Left ventricle myocardium superior (tissue), 1 donor: ENCODE data around the gene P2RY4. TPM values are rescaled to one million over a fixed set of nuclear protein-coding genes. Genes with fewer than 3 reads are reported as not detected.
"Not testable (repeated sequence)": the region's sequence is repeated elsewhere in the genome, so short reads cannot be mapped to it uniquely, and the experiment has no call there.

Source experiments
- ATAC-seq: fragments of 200-7000 bp; cut with Tn5 transposase; one replicate; pipeline ENCODE4 v1.9.1; 2020; ENCODE audit warnings: mild to moderate bottlenecking, moderate library complexity
- DNase-seq: peaks from one replicate; pipeline ENCODE4 v3.0.0-alpha.2; 2020
- intact Hi-C: fragments of 100-400 bp; cut with micrococcal nuclease; formaldehyde crosslinking; loops from one replicate; pipeline ENCODE4 v1.11.0; 2022
- long read RNA-seq: library from polyadenylated mRNA; unstranded; transcript quantifications from one replicate; pipeline ENCODE4 v2.0.0, GENCODE V29; 2021
- total RNA-seq: library from RNA; stranded (reverse); fragmentation: NEBNext Ultra II Directional; extraction: Animal tissue kit (Norgen Biotek cat#: 25700); gene quantifications from one replicate; pipeline ENCODE4 v1.2.1, GENCODE V29; 2021
- donor health status: DM: no; HTN: yes; CAD: no; lungs with severe emphysema.

Gene P2RY4
- not detected for total RNA-seq
- long read RNA-seq = 0 reads

DNA sequence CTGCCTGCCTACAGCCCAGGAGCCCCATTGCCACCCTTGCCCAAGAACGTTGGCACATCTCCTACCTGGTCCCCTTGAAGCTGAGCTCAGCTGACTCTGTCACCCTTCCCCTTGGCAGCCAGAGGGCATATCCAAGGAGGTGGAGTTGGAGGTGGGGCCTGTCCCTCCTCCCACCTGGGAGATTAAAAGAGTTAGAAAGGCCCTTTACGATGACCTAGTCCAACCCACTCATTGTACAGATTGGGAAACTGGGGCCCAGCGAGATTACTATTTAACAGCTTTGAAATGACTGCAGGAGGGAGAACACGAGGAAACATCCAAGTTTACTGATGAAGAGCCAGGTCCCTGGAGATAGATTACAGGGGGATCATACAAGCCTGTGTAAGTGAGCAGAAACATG, at the start of gene P2RY4:
TSS of gene P2RY4 (minus strand) at position 101 of the 400 bp plus-strand sequence. CDS start 580 bp downstream, outside the sequence.
- DNase-seq (no peak), ATAC-seq (no peak)
- intact Hi-C loops = no loop called here

DNA sequence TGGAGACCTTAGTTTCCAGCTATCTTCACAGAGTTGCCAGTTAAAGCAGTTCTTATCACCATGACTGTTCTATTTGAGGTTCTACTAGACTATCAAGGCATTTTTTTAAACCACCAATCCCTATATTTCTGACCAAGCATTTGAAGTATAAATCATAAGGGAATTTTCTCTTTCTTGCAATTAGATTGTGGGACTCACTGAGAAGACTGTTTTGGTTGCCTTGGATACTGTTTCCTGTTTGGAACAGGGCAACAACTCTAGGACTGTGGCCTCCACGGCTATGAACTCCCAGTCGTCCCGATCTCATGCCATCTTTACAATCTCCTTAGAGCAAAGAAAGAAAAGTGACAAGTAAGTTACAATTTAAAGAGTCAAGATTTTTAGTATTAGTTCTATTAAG, 41.7 kb upstream of the P2RY4 start:
- DNase-seq = no peak
- no peak for ATAC-seq
- intact Hi-C loops = no loop called here

DNA sequence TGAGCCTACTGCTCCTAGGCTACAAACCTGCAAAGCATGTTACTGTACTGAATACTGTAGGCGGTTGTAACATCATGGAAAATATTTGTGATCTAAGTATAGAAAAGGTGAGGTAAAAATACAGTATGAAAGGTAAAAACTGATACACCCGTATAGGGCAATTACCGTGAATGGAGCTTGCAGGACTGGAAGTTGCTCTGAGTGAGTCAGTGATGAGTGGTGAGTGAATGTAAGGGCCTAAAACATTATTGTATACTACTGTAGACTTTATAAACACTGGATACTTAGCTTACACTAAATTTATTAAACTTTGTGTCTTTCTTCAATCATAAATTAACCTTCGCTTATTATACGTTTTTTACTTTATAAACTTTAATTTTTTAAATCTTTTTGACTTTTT, 33.6 kb upstream of the P2RY4 start:
- ATAC-seq (no peak), DNase-seq (no peak)
- intact Hi-C loops = no loop called here

- DNase-seq (no peak), ATAC-seq (no peak)
- intact Hi-C loops = no loop called here
Measured at GRCh38 chrX:70292788-70293187, 32.8 kb upstream of the P2RY4 start.

- intact Hi-C loops = no loop called here
- DNase-seq (peak; percentile 85), ATAC-seq (peak; percentile 100)
Measured at GRCh38 chrX:70289793-70290770, 30.1 kb upstream of the P2RY4 start, which contains the start of the genes KIF4A and PDZD11. TSS of gene KIF4A (plus strand) at chrX:70290104. CDS start at chrX:70290459, 355 bp downstream. TSS of gene PDZD11 (minus strand) at chrX:70289927. CDS start at chrX:70289341, 586 bp downstream.

- intact Hi-C loops = no loop called here
- ATAC-seq (no peak), DNase-seq (no peak)
Measured at GRCh38 chrX:70289168-70289792, 29.3 kb upstream of the P2RY4 start.

GRCh38 chrX:70281951-70282350, 21.9 kb upstream of the P2RY4 start, which contains the start of gene RAB41:
TSS of gene RAB41 (plus strand) at chrX:70282172. CDS start at chrX:70282218, 46 bp downstream.
- no peak for DNase-seq
- intact Hi-C loops = no loop called here
- no peak for ATAC-seq

- DNase-seq (no peak), ATAC-seq (no peak)
- intact Hi-C loops = no loop called here
Measured at GRCh38 chrX:70280573-70280972, 20.6 kb upstream of the P2RY4 start.

DNA sequence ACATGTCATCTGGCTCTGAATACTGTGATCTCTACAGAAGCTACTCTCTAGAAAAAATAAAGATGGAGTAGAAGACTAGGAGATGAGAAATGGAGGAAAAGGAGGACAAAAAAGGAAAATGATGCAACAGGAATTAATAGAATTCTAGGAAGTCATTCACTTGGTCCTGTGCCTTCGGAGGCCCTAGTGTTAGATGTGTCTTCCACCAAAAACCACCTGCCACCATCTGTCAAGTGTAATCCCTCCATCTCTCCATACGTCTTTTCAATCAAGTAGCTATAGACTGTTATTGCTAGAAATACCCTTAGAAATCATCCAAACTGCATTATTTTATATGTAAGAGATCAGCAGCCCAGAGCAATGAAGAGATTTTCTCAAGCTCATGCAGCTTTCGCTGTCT, 19.1 kb upstream of the P2RY4 start:
- ATAC-seq = no peak
- intact Hi-C loops = no loop called here
- DNase-seq = no peak

GRCh38 chrX:70274029-70274428, 14.0 kb upstream of the P2RY4 start:
- intact Hi-C loops, DNase-seq, ATAC-seq: not testable (repeated sequence)

DNA sequence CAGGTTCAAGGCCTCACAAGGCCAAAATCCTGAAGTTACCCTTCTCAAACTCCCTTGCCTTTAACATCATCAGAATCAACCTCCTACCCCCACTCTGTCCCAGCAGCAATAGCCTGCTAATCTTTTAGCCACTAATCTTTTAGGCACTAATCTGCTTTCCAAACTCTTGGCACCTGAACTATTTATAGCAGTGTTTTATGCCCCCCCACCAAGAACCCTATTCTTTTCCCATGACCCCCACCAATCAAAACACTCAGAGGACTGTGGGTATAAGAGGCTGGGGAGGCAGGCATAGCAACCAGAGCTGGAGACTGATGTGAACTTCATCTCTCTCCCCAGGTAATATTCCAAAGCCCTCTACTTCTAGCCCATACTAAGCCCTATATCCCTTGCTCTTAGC, 8.0 kb upstream of the P2RY4 start, which contains the start of gene ARR3:
TSS of gene ARR3 (plus strand) at position 301 of the 400 bp plus-strand sequence. CDS start 1,052 bp downstream, outside the sequence.
- DNase-seq (no peak), ATAC-seq (no peak)
- intact Hi-C loops = no loop called here

DNA sequence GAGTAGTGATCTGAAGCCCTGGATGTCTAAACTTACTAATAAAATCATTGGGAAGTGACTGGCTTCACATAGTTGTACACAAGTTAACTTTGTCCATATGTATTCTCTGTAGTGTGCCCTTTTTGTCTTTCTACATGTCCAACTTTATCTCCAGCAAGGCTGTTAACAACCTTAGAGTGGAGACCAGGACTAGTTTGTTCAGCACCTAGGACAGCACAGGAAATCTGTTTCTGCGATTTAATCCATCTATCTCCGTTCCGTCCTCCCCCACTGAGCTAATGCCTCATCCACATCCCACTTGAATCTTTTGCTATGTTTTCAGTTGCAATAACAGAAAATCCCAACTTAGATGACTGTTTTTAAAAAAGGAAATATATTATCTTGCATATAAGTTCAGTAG, 4.8 kb upstream of the P2RY4 start:
- intact Hi-C loops = no loop called here
- DNase-seq (no peak), ATAC-seq (no peak)

GRCh38 chrX:70262952-70263567, 3.1 kb upstream of the P2RY4 start:
- ATAC-seq = peak; percentile 55

DNA sequence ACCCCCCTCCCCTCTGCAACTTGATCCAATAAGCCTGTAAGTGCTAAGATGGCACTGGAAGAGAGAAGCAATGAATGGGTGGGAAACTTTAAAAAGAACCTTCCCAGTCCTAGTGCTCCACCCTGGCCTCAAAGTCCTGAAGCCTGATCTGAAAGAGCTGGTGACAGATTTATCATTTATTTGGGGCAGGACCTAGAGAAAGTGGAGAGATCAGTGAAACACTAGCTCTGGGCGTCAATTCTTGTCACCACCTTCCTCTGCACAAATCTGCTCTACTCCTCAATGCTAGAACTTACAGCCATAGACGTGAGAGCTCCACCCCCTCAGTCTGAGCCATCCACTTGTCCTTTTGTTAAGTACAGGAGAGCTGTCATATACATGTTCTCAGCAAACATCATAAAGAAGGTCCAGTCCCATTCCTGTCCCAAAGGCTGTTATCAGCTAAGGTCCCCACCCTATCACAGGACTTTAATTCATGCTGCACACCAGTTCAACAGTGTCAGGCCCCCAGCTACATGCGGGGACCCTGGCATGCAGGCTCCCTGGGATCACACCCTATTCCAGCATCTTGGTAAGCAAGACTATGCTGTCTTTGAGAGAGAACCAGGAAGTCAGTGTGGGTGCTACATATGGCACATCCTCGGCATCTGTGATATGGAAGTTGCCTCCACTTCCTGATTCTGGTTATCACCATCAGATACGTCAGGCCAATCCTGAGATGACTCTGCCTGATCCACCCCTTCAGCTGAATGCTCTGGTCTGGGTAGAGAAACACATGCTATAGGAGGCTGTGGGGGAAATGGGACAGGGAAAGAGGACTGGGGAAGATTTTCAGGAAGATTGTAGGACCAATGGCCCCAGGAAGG, 2.3 kb downstream of the P2RY4 start:
- DNase-seq (no peak), ATAC-seq (no peak)
- intact Hi-C loops = no loop called here

More at GRCh38 chrX:70262952-70263567, 3.1 kb upstream of the P2RY4 start:
- intact Hi-C loops = no loop called here
- DNase-seq = peak; percentile 39

GRCh38 chrX:70255452-70255851, 4.6 kb downstream of the P2RY4 start:
- peak; percentile 60 for ATAC-seq
- intact Hi-C loops = no loop called here

DNA sequence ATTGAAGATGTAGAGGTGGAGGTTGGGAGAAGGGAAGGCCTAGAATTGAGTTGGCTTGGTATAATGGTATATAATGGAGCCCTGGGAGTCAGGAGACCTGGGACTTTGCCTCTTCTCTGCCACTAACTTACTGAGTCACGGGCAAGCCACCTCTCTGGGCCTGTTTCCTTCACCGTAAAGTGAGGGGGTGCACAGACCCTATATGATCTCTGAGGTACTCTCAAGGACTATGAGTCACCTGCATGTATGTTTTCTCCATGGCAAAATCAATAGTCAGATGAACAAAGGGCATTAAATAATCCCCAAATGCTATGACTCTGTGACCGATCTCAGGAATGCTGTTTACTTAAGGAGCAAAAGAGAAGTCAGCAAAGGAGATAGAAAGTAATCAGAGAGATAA, 5.1 kb downstream of the P2RY4 start:
- intact Hi-C loops = no loop called here
- DNase-seq = no peak
- ATAC-seq = no peak

More at GRCh38 chrX:70255452-70255851, 4.6 kb downstream of the P2RY4 start:
- no peak for DNase-seq

GRCh38 chrX:70254063-70254400, 6.0 kb downstream of the P2RY4 start:
- intact Hi-C loops = no loop called here
- DNase-seq (no peak), ATAC-seq (no peak)

DNA sequence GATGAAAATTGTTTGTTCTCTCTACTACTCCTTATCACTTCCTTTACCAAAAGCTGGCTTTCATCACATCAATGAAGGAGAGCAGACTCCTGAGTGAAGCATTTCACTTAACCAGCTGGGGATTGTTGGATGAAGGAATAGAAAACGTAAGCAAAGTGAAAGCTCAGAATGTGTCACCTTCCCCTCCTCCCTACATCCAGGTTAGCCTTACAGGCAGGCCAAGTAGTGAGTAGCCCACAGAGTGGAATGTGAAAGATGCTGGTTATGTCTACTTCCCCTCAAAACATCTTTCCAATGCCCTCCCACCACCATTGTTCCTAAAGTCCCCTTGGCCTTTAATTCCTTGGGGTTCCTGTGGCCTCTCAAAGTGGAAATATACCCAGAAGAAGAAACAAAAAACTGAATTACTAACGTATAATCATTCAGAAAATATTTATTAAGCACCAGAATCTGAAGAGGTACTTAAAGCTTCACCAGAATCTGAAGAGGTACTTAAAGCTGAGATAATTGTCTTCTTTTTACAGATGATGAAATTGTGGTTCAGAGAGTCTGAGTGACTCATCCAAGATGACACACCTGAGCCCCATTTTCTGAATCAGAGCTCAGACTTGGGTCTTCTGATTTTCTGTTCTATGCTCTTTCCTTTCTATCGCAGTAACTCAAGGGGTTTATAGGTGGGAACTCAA, 6.5 kb downstream of the P2RY4 start:
- DNase-seq = no peak
- intact Hi-C loops = no loop called here
- ATAC-seq = no peak
